MM.1S (cell line): ENCODE measurements around the gene TMC6.

ENCODE experiments used
- CTCF ChIP-seq: fragments of 300-600 bp; sonication (generic); IDR thresholded peaks from 2 replicates; pipeline ENCODE4 v1.5.1; 2016; ENCODE audit warnings: antibody characterized with exemption, low read length, mixed read lengths
- EZH2 ChIP-seq: fragments of 300-600 bp; sonication (generic); optimal IDR thresholded peaks from 2 replicates; pipeline ENCODE3; 2017; ENCODE audit warnings: low read depth, mild to moderate bottlenecking, antibody characterized with exemption, low read length, mixed read lengths

- TF ChIP-seq EZH2 (no peak), CTCF (no peak)
These were observed 21.1 kb downstream of the TMC6 start for GRCh38 chr17:78107457-78107856.
